HG03025 (cell line): ENCODE measurements around the gene TRAPPC6A.

Source experiments
- ATAC-seq: cut with Tn5 transposase; IDR thresholded peaks from one replicate; pipeline ENCODE4 v1.9.1; 2021; ENCODE audit warnings: mild to moderate bottlenecking, moderate library complexity; ENCODE audit not compliant: unreplicated experiment, low FRiP score

Gene TRAPPC6A

GRCh38 chr19:45186509-45187334, 8.7 kb upstream of the TRAPPC6A start:
- ATAC-seq = no peak

DNA sequence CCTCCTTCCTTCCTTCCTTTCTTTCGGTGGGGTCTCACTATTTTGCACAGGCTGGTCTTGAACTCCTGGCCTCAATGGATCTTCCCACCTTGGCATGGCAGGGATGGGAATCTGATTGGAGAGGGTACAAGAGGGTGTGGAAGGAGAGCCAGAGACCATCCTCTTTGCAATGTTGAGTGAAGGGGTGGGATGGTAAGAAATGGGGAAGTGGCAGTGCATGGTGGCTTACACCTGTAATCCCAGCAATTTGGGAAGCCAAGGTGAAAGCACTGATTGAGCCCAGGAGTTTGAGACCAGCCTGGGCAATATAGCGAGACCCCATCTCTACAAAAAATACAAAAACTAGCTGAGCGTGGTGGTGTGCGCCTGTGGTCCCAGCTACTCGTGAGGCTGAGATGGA, 6.1 kb upstream of the TRAPPC6A start:
- ATAC-seq = no peak

DNA sequence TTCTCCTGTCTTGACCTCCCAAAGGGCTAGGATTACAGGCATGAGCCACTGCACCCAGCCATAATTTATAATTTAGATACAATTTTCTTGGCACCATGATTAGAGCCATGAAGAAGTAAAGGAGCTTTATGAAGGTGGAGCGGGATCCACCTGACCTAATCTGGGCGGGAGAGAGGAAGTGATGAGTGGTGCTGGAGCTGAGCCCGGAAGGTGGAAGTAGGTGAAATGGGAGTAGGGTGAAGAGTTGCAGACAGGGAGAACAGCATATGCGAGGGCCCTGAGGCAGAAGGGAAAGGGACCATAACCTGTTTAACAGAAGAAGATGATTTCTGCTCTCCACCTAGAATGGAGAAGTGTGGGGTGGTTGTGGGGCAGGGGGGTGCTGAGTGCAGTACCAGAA, 4.7 kb upstream of the TRAPPC6A start:
- no peak for ATAC-seq

- ATAC-seq = no peak
Measured at GRCh38 chr19:45180936-45181335, 2.9 kb upstream of the TRAPPC6A start.

GRCh38 chr19:45179892-45180370, 1.9 kb upstream of the TRAPPC6A start:
- no peak for ATAC-seq

- no peak for ATAC-seq
Measured at GRCh38 chr19:45179072-45179891, 1.2 kb upstream of the TRAPPC6A start.

DNA sequence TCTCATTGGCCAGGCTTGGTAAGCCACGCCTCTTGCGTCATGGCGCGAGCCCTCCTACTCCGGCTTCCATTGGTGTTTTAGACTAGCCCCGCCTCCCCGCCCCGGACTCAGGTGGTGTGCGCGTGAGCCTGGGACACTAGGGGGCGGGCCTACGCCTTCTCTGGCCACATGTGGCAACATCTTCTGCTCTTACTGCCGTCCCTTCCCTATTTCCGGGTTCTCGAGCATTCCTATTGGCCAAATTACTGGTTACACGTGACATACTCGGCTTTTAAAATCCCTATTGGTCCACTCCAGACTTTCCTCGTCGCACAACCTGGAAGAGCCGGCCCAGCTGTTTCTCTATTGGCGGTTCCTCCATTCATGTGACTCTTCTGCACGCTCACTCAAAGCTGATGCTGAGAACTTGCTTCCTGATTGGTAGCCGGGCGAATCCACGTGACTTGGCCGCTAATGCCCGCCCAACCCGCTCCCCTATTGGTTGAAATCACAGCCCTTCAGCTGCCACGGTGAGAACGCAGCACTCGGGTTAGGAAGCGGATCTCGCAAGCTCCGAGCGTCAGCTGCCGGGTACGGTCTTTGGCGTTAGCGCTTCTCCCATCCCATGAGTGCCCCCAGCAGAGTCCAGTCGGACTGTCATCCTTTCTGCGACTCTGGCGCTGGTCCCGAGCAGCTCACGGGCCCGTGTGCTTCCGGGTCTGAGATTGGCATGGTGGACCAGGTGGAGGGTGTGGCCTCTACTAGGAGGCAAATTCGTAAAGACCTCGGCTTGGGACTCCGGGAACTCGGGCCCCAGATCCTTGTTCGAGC, 430 bp upstream of the TRAPPC6A start, which contains the start of gene BLOC1S3:
TSS of gene BLOC1S3 (plus strand) at position 523 of the 810 bp plus-strand sequence. CDS start 513 bp downstream, outside the sequence.
- peak; percentile 78 for ATAC-seq

DNA sequence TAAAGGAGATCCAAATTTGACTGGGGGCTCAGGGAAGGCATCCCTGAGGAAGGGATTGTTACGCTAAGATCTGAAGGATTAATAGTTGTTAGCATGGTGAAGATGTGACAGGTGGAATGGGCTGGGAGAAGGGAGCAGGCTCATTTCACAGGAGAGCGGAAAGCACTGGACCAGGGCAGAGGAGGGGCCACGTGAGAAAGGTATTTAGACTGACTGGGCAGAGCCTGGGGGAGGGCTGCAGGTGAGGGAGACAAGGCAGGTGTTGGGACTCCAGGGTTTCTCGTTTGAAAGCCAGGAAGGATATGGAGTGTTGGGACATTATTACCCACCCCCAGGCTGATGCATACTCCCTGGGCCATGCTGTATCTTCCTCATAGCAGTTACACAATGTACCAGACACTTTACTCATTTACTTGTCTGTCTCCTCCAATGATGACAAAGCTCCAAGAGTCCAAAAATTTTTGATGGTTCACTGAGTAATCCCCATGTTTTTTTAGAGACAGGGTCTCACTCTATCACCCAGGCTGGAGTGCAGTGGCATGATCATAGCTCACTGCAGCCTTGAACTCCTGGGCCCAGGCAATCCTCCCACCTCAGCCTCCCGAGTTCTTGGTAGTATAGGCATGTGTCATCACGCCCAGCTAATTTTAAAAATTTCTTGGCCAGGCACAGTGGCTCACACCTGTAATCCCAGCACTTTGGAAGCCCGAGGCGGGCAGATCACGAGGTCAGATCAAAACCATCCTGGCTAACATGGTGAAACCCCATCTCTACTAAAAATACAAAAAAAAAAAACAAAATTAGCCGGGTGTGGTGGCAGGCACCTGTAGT, 2.3 kb downstream of the TRAPPC6A start:
- ATAC-seq = no peak

GRCh38 chr19:45173816-45174215, 4.2 kb downstream of the TRAPPC6A start:
- no peak for ATAC-seq

- ATAC-seq = no peak
Measured at GRCh38 chr19:45172611-45173208, 5.3 kb downstream of the TRAPPC6A start.

DNA sequence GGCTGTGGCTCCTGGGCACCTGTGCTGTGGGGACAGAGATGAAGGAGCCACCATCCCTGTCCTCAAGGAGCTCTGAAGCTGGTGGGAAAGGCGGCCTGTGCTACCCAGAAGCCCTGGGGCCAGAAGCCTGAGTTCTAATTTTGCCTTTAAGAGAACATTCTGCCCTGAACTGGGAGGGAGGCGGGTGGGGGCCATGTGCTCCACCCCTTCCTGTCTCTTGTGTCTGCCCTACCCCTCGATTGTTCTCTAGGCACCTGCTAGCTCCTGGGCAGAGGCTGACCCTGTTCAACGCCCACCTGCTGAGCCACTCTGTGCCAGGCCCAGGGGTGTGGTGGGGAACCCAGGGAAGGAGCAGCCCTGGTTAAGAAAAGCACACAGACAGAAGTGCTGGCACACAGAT, 5.9 kb downstream of the TRAPPC6A start:
- no peak for ATAC-seq

DNA sequence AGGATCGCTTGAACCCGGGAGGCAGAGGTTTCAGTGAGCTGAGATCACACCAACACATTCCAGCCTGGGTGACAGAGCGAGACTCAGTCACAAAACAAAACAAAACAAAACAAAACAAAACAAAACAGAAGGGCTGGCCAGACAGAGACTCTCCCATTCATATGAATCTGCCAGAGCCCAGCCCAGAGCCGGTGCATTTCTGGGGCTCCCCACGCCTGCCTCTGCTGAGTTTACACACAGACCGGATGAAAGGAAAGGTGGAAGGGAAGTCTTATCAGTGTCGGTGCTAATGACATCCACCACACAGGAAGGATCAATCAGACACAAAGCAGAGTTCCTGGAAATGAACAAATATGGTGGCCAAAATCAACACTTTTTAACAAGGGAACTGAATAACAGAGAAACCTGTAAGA, 6.8 kb downstream of the TRAPPC6A start:
- ATAC-seq = no peak

DNA sequence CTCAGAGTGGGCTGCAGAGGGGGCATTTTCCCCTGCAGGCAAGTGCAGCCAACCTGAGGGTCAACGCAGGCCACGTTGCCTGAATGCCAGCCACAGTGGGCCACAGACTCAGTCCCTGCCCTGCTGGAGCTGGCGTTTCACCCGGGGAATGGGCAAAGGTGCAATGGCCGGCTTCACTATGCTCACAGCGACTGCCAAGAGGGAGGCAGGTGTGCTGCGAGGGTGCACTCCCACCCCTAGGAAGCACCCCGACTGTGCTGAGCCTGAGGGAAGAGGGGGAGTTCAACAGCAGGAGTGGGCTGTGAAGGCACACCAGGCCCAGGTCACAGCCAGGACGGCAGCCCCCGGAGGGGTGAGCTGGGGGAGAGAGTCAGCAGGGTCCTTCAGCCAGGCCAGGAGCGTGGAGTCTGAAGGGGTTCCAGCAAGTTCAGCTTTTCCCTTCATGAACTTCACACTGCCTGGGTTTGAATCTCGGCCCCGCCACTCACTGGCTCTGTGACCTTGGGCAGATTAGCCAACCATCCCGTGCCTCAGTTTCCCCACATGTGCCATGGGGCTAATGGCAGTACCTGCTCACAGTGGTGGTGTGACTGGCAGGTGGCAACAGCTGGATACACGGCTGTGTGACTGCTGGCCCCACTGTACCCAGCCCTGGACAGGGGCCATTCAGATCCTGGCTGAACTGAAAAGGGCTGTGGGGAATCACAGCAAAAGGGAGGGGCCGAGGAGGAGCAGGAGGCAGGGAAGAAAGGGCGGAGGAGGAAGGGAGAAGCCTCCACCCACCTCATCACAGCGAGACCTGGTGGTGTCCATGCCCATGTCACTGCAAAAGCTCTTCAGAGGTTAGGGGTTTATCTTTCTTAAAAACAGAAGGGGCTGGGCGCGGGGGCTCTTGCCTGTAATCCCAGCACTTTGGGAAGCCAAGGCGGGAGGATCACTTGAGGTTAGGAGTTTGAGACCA, 7.6 kb downstream of the TRAPPC6A start:
- ATAC-seq = no peak

DNA sequence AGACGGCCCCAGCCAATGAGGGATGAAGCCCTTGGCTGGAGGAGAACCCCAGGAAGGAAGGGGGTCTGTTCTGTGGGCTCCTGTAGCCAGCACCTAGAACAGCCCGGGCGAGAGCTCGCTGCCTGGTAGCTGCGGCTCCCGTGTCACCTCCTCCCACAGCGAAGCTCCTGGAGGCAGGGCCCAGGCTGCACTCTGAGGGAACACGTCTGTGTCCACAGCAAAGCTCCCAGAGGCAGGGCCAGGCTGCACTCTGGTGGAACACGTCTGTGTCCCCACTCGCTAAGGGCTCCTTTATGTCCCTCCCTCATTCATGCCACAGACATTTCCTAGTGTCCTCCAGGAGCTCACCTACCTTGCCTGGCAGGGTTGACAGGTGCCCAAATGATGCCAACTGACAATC, 8.4 kb downstream of the TRAPPC6A start:
- ATAC-seq = no peak

GRCh38 chr19:45168767-45169351, 9.2 kb downstream of the TRAPPC6A start:
- ATAC-seq = no peak

- no peak for ATAC-seq
Measured at GRCh38 chr19:45166723-45167252, 11.2 kb downstream of the TRAPPC6A start.

GRCh38 chr19:45164577-45165335, 13.3 kb downstream of the TRAPPC6A start:
- ATAC-seq = no peak
